ENCODE measurements around the gene ALG12. TPM values are rescaled to one million over a fixed set of nuclear protein-coding genes. Genes with fewer than 3 reads are reported as not detected.

Gene ALG12
- total RNA-seq, 1 experiment from 2014 or later: 18.2 TPM

DNA sequence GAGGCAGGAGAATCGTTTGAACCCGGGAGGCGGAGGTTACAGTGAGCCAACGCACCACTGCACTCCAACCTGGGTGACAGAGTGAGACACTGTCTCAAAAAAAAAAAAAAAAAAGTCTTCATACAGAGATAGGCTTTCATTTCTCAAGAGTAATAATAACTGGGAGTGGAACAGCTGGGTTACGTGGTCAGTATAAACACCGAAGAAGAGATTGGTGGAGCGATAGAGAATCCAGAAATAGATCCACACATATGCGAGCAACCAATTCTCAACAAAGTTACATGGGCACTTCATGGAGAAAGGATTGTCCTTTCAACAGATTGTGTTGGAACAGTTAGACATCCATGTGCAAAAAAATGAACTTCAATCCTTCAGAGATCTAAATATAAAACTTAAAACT is 40.0 kb downstream of the ALG12 start:
- no peaks in the 10 kb centered on the region for H3K27me3 Mint-ChIP-seq (ENCODE audit: insufficient read depth, unreplicated experiment)
- no peaks in the 10 kb centered on the region for H3K4me1 Mint-ChIP-seq (ENCODE audit: insufficient read depth, unreplicated experiment)
- H3K4me3 Mint-ChIP-seq (ENCODE audit: unreplicated experiment): no peak overlapping the region
- H3K36me3 Mint-ChIP-seq (ENCODE audit: insufficient read depth, unreplicated experiment): peaks cover 42% of the 10 kb centered on the region
- DNase-seq (ENCODE audit: unreplicated experiment): no peak
- POLR2A ChIA-PET: no interaction called here
- TF ChIP-seq, protein P1, sequence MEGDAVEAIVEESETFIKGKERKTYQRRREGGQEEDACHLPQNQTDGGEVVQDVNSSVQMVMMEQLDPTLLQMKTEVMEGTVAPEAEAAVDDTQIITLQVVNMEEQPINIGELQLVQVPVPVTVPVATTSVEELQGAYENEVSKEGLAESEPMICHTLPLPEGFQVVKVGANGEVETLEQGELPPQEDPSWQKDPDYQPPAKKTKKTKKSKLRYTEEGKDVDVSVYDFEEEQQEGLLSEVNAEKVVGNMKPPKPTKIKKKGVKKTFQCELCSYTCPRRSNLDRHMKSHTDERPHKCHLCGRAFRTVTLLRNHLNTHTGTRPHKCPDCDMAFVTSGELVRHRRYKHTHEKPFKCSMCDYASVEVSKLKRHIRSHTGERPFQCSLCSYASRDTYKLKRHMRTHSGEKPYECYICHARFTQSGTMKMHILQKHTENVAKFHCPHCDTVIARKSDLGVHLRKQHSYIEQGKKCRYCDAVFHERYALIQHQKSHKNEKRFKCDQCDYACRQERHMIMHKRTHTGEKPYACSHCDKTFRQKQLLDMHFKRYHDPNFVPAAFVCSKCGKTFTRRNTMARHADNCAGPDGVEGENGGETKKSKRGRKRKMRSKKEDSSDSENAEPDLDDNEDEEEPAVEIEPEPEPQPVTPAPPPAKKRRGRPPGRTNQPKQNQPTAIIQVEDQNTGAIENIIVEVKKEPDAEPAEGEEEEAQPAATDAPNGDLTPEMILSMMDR (IDR thresholded peaks at IDR 0.05; ENCODE audit: unreplicated experiment): no peak
- no TSS peak for BruUV-seq (replicated peaks)
- no peak overlapping the region for H3K27ac Mint-ChIP-seq (ENCODE audit: low read depth, unreplicated experiment)
- CTCF ChIA-PET: no interaction called here
- intact Hi-C loops (cut with micrococcal nuclease): no loop called here
- H3K9me3 Mint-ChIP-seq (ENCODE audit: unreplicated experiment): no peaks in the 10 kb centered on the region

DNA sequence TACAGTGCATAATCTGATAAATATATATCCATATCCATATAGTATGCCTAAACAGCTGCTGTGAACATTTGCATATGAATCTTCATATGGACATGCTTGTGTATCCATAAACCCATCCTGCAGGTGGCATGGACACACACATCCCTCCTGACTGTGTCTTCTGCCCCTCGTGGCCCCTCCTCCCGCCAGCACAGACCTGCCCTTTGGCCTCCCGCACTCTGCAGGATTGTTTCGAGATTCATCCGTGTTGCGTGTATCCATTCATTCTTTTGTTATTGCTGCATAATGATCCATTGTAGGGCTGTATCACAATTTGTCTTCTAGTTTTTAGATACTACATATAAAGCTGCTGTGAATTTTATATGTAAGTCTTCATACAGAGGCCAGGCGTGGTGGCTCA is 40.6 kb downstream of the ALG12 start:
- POLR2A ChIA-PET: interaction anchor here (0.7 to 1.0 kb wide), 2 partner anchors 22 to 53 kb away, joined by 3 to 4 read pairs; no protein-coding TSS in a partner anchor
- CTCF ChIA-PET: no interaction called here
- Mint-ChIP-seq H3K27ac (ENCODE audit: low read depth, unreplicated experiment) (no peak overlapping the region), H3K36me3 (ENCODE audit: insufficient read depth, unreplicated experiment) (peaks cover 42% of the 10 kb centered on the region), H3K4me1 (ENCODE audit: insufficient read depth, unreplicated experiment) (no peaks in the 10 kb centered on the region), H3K9me3 (ENCODE audit: unreplicated experiment) (no peaks in the 10 kb centered on the region), H3K4me3 (ENCODE audit: unreplicated experiment) (no peak overlapping the region), H3K27me3 (ENCODE audit: insufficient read depth, unreplicated experiment) (no peaks in the 10 kb centered on the region)
- BruUV-seq (replicated peaks): no TSS peak
- no peak for DNase-seq (ENCODE audit: unreplicated experiment)
- intact Hi-C loops (cut with micrococcal nuclease): no loop called here
- TF ChIP-seq, protein P1 (IDR thresholded peaks at IDR 0.05; ENCODE audit: unreplicated experiment): no peak

DNA sequence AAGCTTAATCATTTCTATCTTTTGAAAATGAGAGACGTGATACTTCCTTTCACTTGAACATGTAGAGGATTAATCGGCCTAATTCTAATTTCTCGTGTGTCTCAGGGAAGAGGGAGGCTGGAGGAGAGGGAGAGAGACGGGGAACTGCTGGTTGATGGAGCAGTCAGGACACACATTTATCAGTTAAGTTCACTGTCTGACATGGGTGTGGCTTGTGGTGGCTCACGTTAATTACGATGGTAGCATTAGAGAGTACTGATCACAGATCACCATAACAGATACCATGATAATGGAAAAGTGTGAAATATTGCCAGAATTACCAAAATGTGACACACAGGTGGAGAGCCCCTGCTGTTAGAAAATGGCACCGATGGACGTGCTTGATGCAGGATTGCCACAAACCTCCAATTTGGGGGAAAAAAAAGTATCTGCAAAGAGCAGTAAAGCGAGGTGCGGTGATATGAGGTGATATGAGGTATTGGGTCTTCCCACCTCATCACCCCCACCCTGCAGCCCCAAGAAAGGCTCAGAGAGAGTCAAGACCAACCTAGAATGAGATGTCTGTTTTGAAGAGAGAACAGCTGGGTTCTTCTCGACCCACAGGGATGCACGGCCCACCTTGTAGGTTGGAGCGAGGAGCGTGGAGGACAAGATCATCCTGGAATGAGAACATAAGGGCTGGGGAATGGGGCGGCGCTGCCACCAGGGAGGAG is 44.9 kb downstream of the ALG12 start:
- no peak for DNase-seq (ENCODE audit: unreplicated experiment)
- BruUV-seq (replicated peaks): no TSS peak
- Mint-ChIP-seq H3K4me1 (ENCODE audit: insufficient read depth, unreplicated experiment) (no peaks in the 10 kb centered on the region), H3K36me3 (ENCODE audit: insufficient read depth, unreplicated experiment) (peaks cover 42% of the 10 kb centered on the region), H3K9me3 (ENCODE audit: unreplicated experiment) (no peaks in the 10 kb centered on the region), H3K4me3 (ENCODE audit: unreplicated experiment) (no peak overlapping the region), H3K27ac (ENCODE audit: low read depth, unreplicated experiment) (no peak overlapping the region), H3K27me3 (ENCODE audit: insufficient read depth, unreplicated experiment) (no peaks in the 10 kb centered on the region)
- TF ChIP-seq, protein P1 (IDR thresholded peaks at IDR 0.05; ENCODE audit: unreplicated experiment): no peak
- ChIA-PET CTCF (interaction anchor here (0.6 kb wide), 1 partner anchor 858 kb away, joined by 3 read pairs; no protein-coding TSS in a partner anchor), POLR2A (interaction anchor here (0.5 to 0.8 kb wide), 2 partner anchors 12 to 772 kb away, joined by 4 read pairs; no protein-coding TSS in a partner anchor)
- intact Hi-C loops (cut with micrococcal nuclease): no loop called here

DNA sequence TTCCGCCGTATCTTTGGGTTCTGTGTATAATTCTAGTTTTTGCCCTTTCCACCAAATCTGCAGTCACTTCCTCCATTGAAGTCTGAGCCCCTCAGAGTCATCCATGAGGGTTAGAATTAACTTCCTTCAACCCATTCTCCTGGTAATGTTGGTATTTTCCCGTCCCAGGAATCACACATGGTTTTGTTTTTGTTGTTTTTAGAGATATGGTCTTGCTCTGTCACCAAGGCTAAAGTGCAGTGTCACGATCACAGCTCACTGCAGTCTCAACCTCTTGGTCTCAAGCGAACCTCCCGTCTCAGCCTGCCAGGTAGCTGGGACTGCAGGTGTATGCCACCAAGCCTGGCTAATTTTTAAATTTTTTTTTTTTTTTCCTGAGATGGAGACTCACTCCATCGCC is 45.9 kb downstream of the ALG12 start:
- peaks cover under 1% of the 10 kb centered on the region for H3K9me3 Mint-ChIP-seq (ENCODE audit: unreplicated experiment)
- ChIA-PET POLR2A (no interaction called here), CTCF (interaction anchor here (1.9 kb wide), 1 partner anchor 105 kb away, joined by 6 read pairs; no protein-coding TSS in a partner anchor)
- no peak for DNase-seq (ENCODE audit: unreplicated experiment)
- no peak overlapping the region for H3K27ac Mint-ChIP-seq (ENCODE audit: low read depth, unreplicated experiment)
- no peaks in the 10 kb centered on the region for H3K4me1 Mint-ChIP-seq (ENCODE audit: insufficient read depth, unreplicated experiment)
- TF ChIP-seq, protein P1 (IDR thresholded peaks at IDR 0.05; ENCODE audit: unreplicated experiment): no peak
- BruUV-seq (replicated peaks): no TSS peak
- peaks cover 44% of the 10 kb centered on the region for H3K36me3 Mint-ChIP-seq (ENCODE audit: insufficient read depth, unreplicated experiment)
- H3K4me3 Mint-ChIP-seq (ENCODE audit: unreplicated experiment): no peak overlapping the region
- no peaks in the 10 kb centered on the region for H3K27me3 Mint-ChIP-seq (ENCODE audit: insufficient read depth, unreplicated experiment)
- intact Hi-C loops (cut with micrococcal nuclease): no loop called here

Data from MCF 10A (cell line).